ENCODE data around the gene PAX6. TPM values are rescaled to one million over a fixed set of nuclear protein-coding genes. Genes with fewer than 3 reads are reported as not detected.

PAX6 gene
- total RNA-seq, 1 experiment from 2014 or later, result 0.43 TPM

- Mint-ChIP-seq H3K36me3 (ENCODE audit: insufficient read depth, unreplicated experiment) (no peaks in the 10 kb centered on the region), H3K27me3 (ENCODE audit: insufficient read depth, unreplicated experiment) (no peaks in the 10 kb centered on the region), H3K4me3 (ENCODE audit: unreplicated experiment) (no peak overlapping the region), H3K27ac (ENCODE audit: unreplicated experiment) (no peak overlapping the region), H3K9me3 (ENCODE audit: unreplicated experiment) (no peaks in the 10 kb centered on the region), H3K4me1 (ENCODE audit: low read depth, unreplicated experiment) (no peaks in the 10 kb centered on the region)
- DNase-seq, result no peak
- TF ChIP-seq, protein P1, sequence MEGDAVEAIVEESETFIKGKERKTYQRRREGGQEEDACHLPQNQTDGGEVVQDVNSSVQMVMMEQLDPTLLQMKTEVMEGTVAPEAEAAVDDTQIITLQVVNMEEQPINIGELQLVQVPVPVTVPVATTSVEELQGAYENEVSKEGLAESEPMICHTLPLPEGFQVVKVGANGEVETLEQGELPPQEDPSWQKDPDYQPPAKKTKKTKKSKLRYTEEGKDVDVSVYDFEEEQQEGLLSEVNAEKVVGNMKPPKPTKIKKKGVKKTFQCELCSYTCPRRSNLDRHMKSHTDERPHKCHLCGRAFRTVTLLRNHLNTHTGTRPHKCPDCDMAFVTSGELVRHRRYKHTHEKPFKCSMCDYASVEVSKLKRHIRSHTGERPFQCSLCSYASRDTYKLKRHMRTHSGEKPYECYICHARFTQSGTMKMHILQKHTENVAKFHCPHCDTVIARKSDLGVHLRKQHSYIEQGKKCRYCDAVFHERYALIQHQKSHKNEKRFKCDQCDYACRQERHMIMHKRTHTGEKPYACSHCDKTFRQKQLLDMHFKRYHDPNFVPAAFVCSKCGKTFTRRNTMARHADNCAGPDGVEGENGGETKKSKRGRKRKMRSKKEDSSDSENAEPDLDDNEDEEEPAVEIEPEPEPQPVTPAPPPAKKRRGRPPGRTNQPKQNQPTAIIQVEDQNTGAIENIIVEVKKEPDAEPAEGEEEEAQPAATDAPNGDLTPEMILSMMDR (IDR thresholded peaks at IDR 0.05; ENCODE audit: insufficient read depth in 1 of 2, low read depth in 1 of 2, low read length in 1 of 2, severe bottlenecking in 1 of 2, unreplicated experiment in 1 of 2), result no peak
- Histone ChIP-seq H3K36me3 (ENCODE audit: control insufficient read depth, insufficient read depth, low read length) (no peaks in the 10 kb centered on the region), H3K4me1 (no peaks in the 10 kb centered on the region), H3K9me3 (no peaks in the 10 kb centered on the region), H3K27me3 (replicated peaks; ENCODE audit: control insufficient read depth, insufficient read depth, low read length) (no peaks in the 10 kb centered on the region), H3K4me3 (ENCODE audit: low read depth, low read length) (no peak overlapping the region)
- POLR2A ChIA-PET, result no interaction called here
- no TSS peak for BruUV-seq (replicated peaks)
- CTCF ChIA-PET, result no interaction called here
- intact Hi-C loops (cut with micrococcal nuclease; ENCODE audit: unreplicated experiment), result no loop called here
Observed at GRCh38 chr11:31784611-31785010, 26.5 kb downstream of the PAX6 start.

DNA sequence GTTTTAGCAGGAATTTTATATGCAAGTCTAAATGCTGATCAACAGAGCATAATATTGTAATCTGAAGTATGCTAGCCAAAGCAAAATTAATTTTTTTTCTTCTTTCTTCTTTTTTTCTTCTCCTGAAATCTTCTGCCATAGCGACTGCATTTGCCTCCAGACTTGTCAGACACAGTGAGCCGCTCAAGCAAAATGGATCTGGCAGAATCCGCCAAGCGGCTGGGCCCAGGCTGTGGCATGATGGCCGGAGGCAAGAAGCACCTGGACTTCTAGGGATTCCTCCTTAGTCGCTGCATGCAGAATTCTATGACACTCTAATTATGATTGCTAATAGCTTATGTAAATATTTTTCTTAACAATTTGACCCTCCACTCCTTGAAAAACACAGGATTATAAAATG, 27.9 kb downstream of the PAX6 start:
- POLR2A ChIA-PET, result no interaction called here
- H3K36me3 Mint-ChIP-seq (ENCODE audit: insufficient read depth, unreplicated experiment), result no peaks in the 10 kb centered on the region
- no peaks in the 10 kb centered on the region for H3K9me3 Mint-ChIP-seq (ENCODE audit: unreplicated experiment)
- TF ChIP-seq, protein P1 (IDR thresholded peaks at IDR 0.05; ENCODE audit: insufficient read depth in 1 of 2, low read depth in 1 of 2, low read length in 1 of 2, severe bottlenecking in 1 of 2, unreplicated experiment in 1 of 2), result no peak
- Histone ChIP-seq H3K4me3 (ENCODE audit: low read depth, low read length) (no peak overlapping the region), H3K36me3 (ENCODE audit: control insufficient read depth, insufficient read depth, low read length) (no peaks in the 10 kb centered on the region), H3K4me1 (no peaks in the 10 kb centered on the region), H3K27me3 (replicated peaks; ENCODE audit: control insufficient read depth, insufficient read depth, low read length) (no peaks in the 10 kb centered on the region), H3K9me3 (no peaks in the 10 kb centered on the region)
- intact Hi-C loops (cut with micrococcal nuclease; ENCODE audit: unreplicated experiment), result no loop called here
- H3K4me3 Mint-ChIP-seq (ENCODE audit: unreplicated experiment), result no peak overlapping the region
- CTCF ChIA-PET, result no interaction called here
- DNase-seq, result no peak
- H3K27ac Mint-ChIP-seq (ENCODE audit: unreplicated experiment), result no peak overlapping the region
- no TSS peak for BruUV-seq (replicated peaks)
- no peaks in the 10 kb centered on the region for H3K4me1 Mint-ChIP-seq (ENCODE audit: low read depth, unreplicated experiment)
- no peaks in the 10 kb centered on the region for H3K27me3 Mint-ChIP-seq (ENCODE audit: insufficient read depth, unreplicated experiment)

DNA sequence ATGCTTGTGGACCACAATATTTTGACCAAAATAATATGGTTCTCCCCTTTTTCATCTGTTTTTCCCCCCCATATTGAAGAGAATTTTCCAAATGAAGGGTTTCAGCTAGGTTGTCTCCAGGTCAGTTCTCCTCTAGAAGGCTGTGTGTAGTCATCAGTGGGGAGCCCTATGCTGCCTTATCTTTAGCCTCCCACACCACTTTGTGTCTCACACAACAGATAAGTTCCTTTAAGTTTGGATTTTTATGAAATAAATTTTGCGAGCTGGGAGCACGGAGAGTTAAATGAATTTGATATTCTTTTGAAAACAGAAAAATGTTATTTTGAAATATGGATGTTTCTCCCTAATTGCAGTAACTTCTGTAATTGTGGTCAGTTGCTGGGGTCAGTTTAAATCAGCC, 28.9 kb downstream of the PAX6 start:
- Histone ChIP-seq H3K4me1 (no peaks in the 10 kb centered on the region), H3K4me3 (ENCODE audit: low read depth, low read length) (no peak overlapping the region), H3K36me3 (ENCODE audit: control insufficient read depth, insufficient read depth, low read length) (no peaks in the 10 kb centered on the region), H3K27me3 (replicated peaks; ENCODE audit: control insufficient read depth, insufficient read depth, low read length) (no peaks in the 10 kb centered on the region), H3K9me3 (no peaks in the 10 kb centered on the region)
- no peak for DNase-seq
- no TSS peak for BruUV-seq (replicated peaks)
- TF ChIP-seq, protein P1 (IDR thresholded peaks at IDR 0.05; ENCODE audit: insufficient read depth in 1 of 2, low read depth in 1 of 2, low read length in 1 of 2, severe bottlenecking in 1 of 2, unreplicated experiment in 1 of 2), result no peak
- no peaks in the 10 kb centered on the region for H3K4me1 Mint-ChIP-seq (ENCODE audit: low read depth, unreplicated experiment)
- H3K27ac Mint-ChIP-seq (ENCODE audit: unreplicated experiment), result no peak overlapping the region
- intact Hi-C loops (cut with micrococcal nuclease; ENCODE audit: unreplicated experiment), result no loop called here
- no peak overlapping the region for H3K4me3 Mint-ChIP-seq (ENCODE audit: unreplicated experiment)
- ChIA-PET CTCF (no interaction called here), POLR2A (no interaction called here)
- no peaks in the 10 kb centered on the region for H3K36me3 Mint-ChIP-seq (ENCODE audit: insufficient read depth, unreplicated experiment)
- H3K9me3 Mint-ChIP-seq (ENCODE audit: unreplicated experiment), result no peaks in the 10 kb centered on the region
- no peaks in the 10 kb centered on the region for H3K27me3 Mint-ChIP-seq (ENCODE audit: insufficient read depth, unreplicated experiment)
